GM12878 (cell line): ENCODE measurements around the gene TANC1. TPM values are rescaled to one million over a fixed set of nuclear protein-coding genes. Genes with fewer than 3 reads are reported as not detected.

ENCODE experiments used
- ATAC-seq: fragments of 200-7000 bp; cut with Tn5 transposase; 3 replicates; pipeline ENCODE4 v1.9.1; 2020; ENCODE audit warnings: mild to moderate bottlenecking, moderate library complexity
- BruUV-seq: library from RNA; stranded (reverse); fragments of 400-500 nt; replicated peaks from 2 replicates; lab custom pipeline; 2021; lab: Mats Ljungman, UMichigan
- CTCF ChIA-PET: fragments of 300-600 bp; sonication (Branson Sonifier 250); formaldehyde crosslinking; extraction: SDS; loops from one replicate; lab custom pipeline; 2021; ENCODE audit warnings: inconsistent platforms; lab: Yijun Ruan, JAX
- POLR2A ChIA-PET: fragments of 350-600 bp; formaldehyde crosslinking; extraction: SDS; loops from one replicate; lab custom pipeline; 2021; ENCODE audit warnings: inconsistent platforms; lab: Charles Lee
- RAD21 ChIA-PET: fragments of 300-600 bp; sonication (Branson Sonifier 250); formaldehyde crosslinking; loops from one replicate; lab custom pipeline; 2023; ENCODE audit warnings: antibody characterized with exemption; ENCODE audit not compliant: unreplicated experiment; lab: Charles Lee
- SMC1A ChIA-PET: fragments of 300-600 bp; sonication (Branson Sonifier 250); formaldehyde crosslinking; loops from one replicate; lab custom pipeline; 2023; ENCODE audit not compliant: unreplicated experiment, uncharacterized antibody; lab: Charles Lee
- DNase-seq: peaks from one replicate; pipeline ENCODE4 v3.0.0-alpha.2; 2011; ENCODE audit warnings: low read depth, low spot score
- FAIRE-seq: peaks from 3 replicates; lab custom pipeline; 2011; peaks lifted over from hg19 to GRCh38; lab: Jason Lieb, UNC
- H2AFZ ChIP-seq: 2 replicates; pipeline ENCODE4 v1.6.0; 2011; ENCODE audit warnings: low read depth, low read length, control low read depth; ENCODE audit not compliant: control insufficient read depth
- H3K27ac ChIP-seq: 2 replicates; pipeline ENCODE4 v1.5.1; 2011; ENCODE audit warnings: control low read depth; ENCODE audit not compliant: control insufficient read depth, insufficient read depth
- H3K27me3 ChIP-seq, 2 experiments: replicated peaks in 1 of 2; 2 replicates each; pipeline versions ENCODE4 v1.6.0 to v1.6.1; 2011; ENCODE audit warnings: low read length in 1 of 2; ENCODE audit not compliant: control insufficient read depth in 2 of 2, insufficient read depth in 2 of 2
- H3K36me3 ChIP-seq, 2 experiments: 2 replicates each; pipeline ENCODE4 v1.5.1; 2011; ENCODE audit warnings: low read length in 1 of 2; ENCODE audit not compliant: control insufficient read depth in 2 of 2, insufficient read depth in 2 of 2
- H3K4me1 ChIP-seq: 2 replicates; pipeline ENCODE4 v1.6.1; 2011; ENCODE audit warnings: mild to moderate bottlenecking, low read length, moderate library complexity, mixed read lengths; ENCODE audit not compliant: control insufficient read depth, insufficient read depth
- H3K4me2 ChIP-seq: 2 replicates; pipeline ENCODE4 v1.6.0; 2011; ENCODE audit warnings: control low read depth; ENCODE audit not compliant: control insufficient read depth, insufficient read depth
- H3K4me3 ChIP-seq: fragments of 200-600 bp; sonication (generic); 2 replicates; pipeline ENCODE4 v1.5.1; 2016
- H3K79me2 ChIP-seq: 2 replicates; pipeline ENCODE4 v1.6.0; 2011; ENCODE audit warnings: low read length; ENCODE audit not compliant: control insufficient read depth, insufficient read depth
- H3K9ac ChIP-seq: 2 replicates; pipeline ENCODE4 v1.8.0; 2011; ENCODE audit warnings: low read length, control low read depth, mixed read lengths; ENCODE audit not compliant: control insufficient read depth, insufficient read depth
- H3K9me3 ChIP-seq: replicated peaks from 3 replicates; pipeline ENCODE4 v1.5.1; 2011; ENCODE audit warnings: mild to moderate bottlenecking, low read length; ENCODE audit not compliant: control insufficient read depth, insufficient read depth
- H4K20me1 ChIP-seq: 2 replicates; pipeline ENCODE4 v1.6.0; 2011; ENCODE audit not compliant: control insufficient read depth, insufficient read depth
- EZH2 ChIP-seq: IDR thresholded peaks from 2 replicates; pipeline ENCODE4 v1.6.1; 2012; ENCODE audit warnings: low read depth, mild to moderate bottlenecking, control low read depth, inconsistent platforms, low read length, borderline replicate concordance; ENCODE audit not compliant: control insufficient read depth
- IKZF1 ChIP-seq: fragments of 450-650 bp; conservative IDR thresholded peaks from 2 replicates; pipeline ENCODE4 v1.6.1; 2017; ENCODE audit warnings: antibody characterized with exemption, mild to moderate bottlenecking
- IKZF2 ChIP-seq, 2 experiments: fragments of 450-650 bp; IDR thresholded peaks; 2 replicates each; pipeline ENCODE4 v1.6.1; 2017; ENCODE audit warnings: mild to moderate bottlenecking in 2 of 2, moderate library complexity in 2 of 2
- MTA2 ChIP-seq: fragments of 450-650 bp; IDR thresholded peaks from 2 replicates; pipeline ENCODE4 v1.6.1; 2016; ENCODE audit warnings: low read depth, mild to moderate bottlenecking, moderate library complexity
- RFX5 ChIP-seq: IDR thresholded peaks from 2 replicates; pipeline ENCODE4 v1.6.1; 2011; ENCODE audit warnings: low read depth, low read length, improper control_type of control experiment
- SMARCA5 ChIP-seq: fragments of 450-650 bp; IDR thresholded peaks from 2 replicates; pipeline ENCODE4 v1.6.1; 2017; ENCODE audit warnings: mild to moderate bottlenecking
- SRF ChIP-seq, 2 experiments: IDR thresholded peaks; 2 replicates each; pipeline ENCODE4 v1.6.1; 2011; ENCODE audit warnings: low read depth in 2 of 2, low read length in 2 of 2, mild to moderate bottlenecking in 1 of 2, moderate library complexity in 1 of 2
- WGBS: methylation state at CpG from one replicate; pipeline ENCODE4 v1.1.6; 2016; ENCODE audit warnings: low lambda C conversion rate; ENCODE audit not compliant: insufficient replicate concordance, insufficient coverage; ENCODE audit errors: missing lambda C conversion rate; 5-methylcytosine and 5-hydroxymethylcytosine counted together
- in situ Hi-C: fragments of 300-500 bp; cut with MboI; formaldehyde crosslinking; loops from 9 replicates; pipeline ENCODE4 v1.14.3; 2018; ENCODE audit warnings: mixed read lengths
- intact Hi-C: fragments of 100-400 bp; cut with micrococcal nuclease; formaldehyde crosslinking; loops from one replicate; pipeline ENCODE4 v1.14.2; 2022; ENCODE audit not compliant: unreplicated experiment
- polyA plus RNA-seq, 11 experiments: library from polyadenylated mRNA; depleted of rRNA in 4 of 11; unstranded in 6 of 11; stranded (reverse) in 5 of 11; fragments of >200 nt; fragmentation: Nextera tagmentation in 4 of 11; fragmentation: Illumina TruSeq in 1 of 11; extraction: Ambion mirVana in 4 of 11; extraction: Trizol in 1 of 11; gene quantifications; 1 replicate in 1 of 11; 2 replicates in 10 of 11; pipeline versions ENCODE4 v1.2.1 to v1.2.3, GENCODE V29; 2011 to 2016; ENCODE audit warnings: inconsistent platforms in 2 of 11, missing spikeins in 2 of 11, low read depth in 1 of 11
- total RNA-seq, 4 experiments: library from RNA; depleted of rRNA in 3 of 4; stranded (reverse); fragments of >200 nt in 3 of 4; fragmentation: Illumina TruSeq in 1 of 4; extraction: Trizol in 1 of 4; gene quantifications; 2 replicates each; pipeline versions ENCODE4 v1.2.1 to v1.2.3, GENCODE V29; 2013 to 2021
- TF ChIP-seq, protein P1 (sequence below): fragments of 450-650 bp; IDR thresholded peaks from 2 replicates; pipeline ENCODE4 v1.6.1; 2017; ENCODE audit warnings: borderline replicate concordance
- TF ChIP-seq, protein P2 (sequence below): fragments of 450-650 bp; IDR thresholded peaks from 2 replicates; pipeline ENCODE4 v1.6.1; 2014; ENCODE audit warnings: mild to moderate bottlenecking

TANC1 gene
- total and polyA plus RNA-seq, 10 of the 15 experiments (the other 5 are each of a cell fraction or from before 2014, with no cell fraction given), result 0.05 to 5.0 (median 0.34) TPM

DNA sequence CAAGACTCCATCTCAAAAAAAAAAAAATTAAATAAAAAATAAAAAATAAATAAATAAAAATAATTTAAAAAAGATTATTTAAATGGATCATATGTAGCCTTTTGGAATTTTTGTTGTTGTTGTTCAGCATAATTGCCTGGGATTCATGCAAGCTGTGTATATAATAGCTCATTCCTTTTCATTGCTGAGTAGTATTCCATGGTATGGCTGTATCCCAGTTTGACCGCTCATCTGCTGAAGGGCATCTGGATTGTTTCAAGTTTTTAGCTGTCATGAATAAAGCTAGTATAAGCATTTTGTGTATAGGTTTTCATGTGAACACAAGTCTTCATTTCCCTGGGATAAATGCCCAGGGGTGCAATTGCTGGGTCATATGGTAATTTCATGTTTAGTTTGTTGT, 6.4 kb upstream of the TANC1 start (continued):
- TF ChIP-seq, protein P1, sequence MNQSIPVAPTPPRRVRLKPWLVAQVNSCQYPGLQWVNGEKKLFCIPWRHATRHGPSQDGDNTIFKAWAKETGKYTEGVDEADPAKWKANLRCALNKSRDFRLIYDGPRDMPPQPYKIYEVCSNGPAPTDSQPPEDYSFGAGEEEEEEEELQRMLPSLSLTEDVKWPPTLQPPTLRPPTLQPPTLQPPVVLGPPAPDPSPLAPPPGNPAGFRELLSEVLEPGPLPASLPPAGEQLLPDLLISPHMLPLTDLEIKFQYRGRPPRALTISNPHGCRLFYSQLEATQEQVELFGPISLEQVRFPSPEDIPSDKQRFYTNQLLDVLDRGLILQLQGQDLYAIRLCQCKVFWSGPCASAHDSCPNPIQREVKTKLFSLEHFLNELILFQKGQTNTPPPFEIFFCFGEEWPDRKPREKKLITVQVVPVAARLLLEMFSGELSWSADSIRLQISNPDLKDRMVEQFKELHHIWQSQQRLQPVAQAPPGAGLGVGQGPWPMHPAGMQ, result no peak
- no peak for TF ChIP-seq IKZF1

DNA sequence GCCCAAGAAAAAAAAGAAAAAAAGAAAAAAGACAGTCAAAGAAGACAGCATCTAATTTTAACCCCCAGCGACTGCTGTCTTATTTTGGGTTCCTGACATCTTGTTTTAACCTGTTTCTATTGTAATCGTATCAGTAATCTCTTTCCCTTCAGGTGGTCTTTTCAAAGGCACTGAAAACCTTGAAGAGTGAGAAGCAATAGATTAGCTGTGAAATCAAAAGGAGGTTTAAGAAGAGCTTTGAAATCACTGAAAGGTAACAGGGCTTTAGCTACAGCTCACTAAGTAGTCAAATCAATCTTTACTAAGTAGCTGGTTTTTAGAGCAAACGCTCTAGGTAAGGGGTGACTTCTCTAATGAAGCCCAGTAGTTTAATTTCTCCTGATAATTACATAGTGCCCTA, 5.4 kb upstream of the TANC1 start:
- intact Hi-C loops, result no loop called here
- BruUV-seq, result no TSS peak
- Histone ChIP-seq H3K79me2 (no peaks in the 10 kb centered on the region), H3K27me3 (peaks cover 2 to 7% of the 10 kb centered on the region in 2 experiments; a peak in 3 of 4 replicates), H3K9me3 (no peaks in the 10 kb centered on the region), H3K36me3 (no peaks in the 10 kb centered on the region), H3K9ac (no peak overlapping the region), H3K4me1 (no peaks in the 10 kb centered on the region), H4K20me1 (no peaks in the 10 kb centered on the region), H3K4me2 (no peak overlapping the region), H3K4me3 (no peak overlapping the region), H3K27ac (no peak overlapping the region), H2AFZ (no peak overlapping the region)
- in situ Hi-C loops, result no loop called here
- DNase-seq, result no peak
- ChIA-PET SMC1A (interaction anchor here (0.6 kb wide), 1 partner anchor 1938 kb away, joined by 3 read pairs; no protein-coding TSS in a partner anchor), RAD21 (no interaction called here), CTCF (no interaction called here), POLR2A (no interaction called here)
- FAIRE-seq, result no peak
- 25% methylated on average over 3 of the region's 3 CpGs for WGBS
- no peak for ATAC-seq
- no peak for TF ChIP-seq RFX5
- TF ChIP-seq IKZF1, result no peak
- no peak for TF ChIP-seq EZH2
- TF ChIP-seq MTA2, result no peak
- no peak for TF ChIP-seq IKZF2 (IDR thresholded peaks at IDR 0.05)
- TF ChIP-seq SRF (IDR thresholded peaks at IDR 0.05; ENCODE audit: low read depth in 2 of 2, low read length in 2 of 2), result no peak
- TF ChIP-seq, protein P2, sequence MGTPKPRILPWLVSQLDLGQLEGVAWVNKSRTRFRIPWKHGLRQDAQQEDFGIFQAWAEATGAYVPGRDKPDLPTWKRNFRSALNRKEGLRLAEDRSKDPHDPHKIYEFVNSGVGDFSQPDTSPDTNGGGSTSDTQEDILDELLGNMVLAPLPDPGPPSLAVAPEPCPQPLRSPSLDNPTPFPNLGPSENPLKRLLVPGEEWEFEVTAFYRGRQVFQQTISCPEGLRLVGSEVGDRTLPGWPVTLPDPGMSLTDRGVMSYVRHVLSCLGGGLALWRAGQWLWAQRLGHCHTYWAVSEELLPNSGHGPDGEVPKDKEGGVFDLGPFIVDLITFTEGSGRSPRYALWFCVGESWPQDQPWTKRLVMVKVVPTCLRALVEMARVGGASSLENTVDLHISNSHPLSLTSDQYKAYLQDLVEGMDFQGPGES, result no peak
- TF ChIP-seq SMARCA5, result no peak
